A549 (cell line): ENCODE measurements around the gene LRRC2.

Experiments
- BHLHE40 ChIP-seq: IDR thresholded peaks from 2 replicates; pipeline ENCODE4 v1.6.1; 2012; ENCODE audit warnings: low read depth, low read length, inconsistent platforms
- CTCF ChIP-seq: fragments of >200 bp; sonication (Bioruptor Twin); formaldehyde crosslinking; IDR thresholded peaks from 3 replicates; pipeline ENCODE4 v1.5.1; 2016
- EHMT2 ChIP-seq: fragments of 200-600 bp; sonication (generic); IDR thresholded peaks from 2 replicates; pipeline ENCODE4 v1.6.1; 2016; ENCODE audit warnings: antibody characterized with exemption, low read depth, mild to moderate bottlenecking, moderate library complexity
- EP300 ChIP-seq, 2 experiments: fragments of >200 bp; sonication (Bioruptor Twin); formaldehyde crosslinking; IDR thresholded peaks; 2 replicates in 1 of 2; 3 replicates in 1 of 2; pipeline ENCODE4 v1.6.1; 2016 to 2017
- GATA3 ChIP-seq: IDR thresholded peaks from 2 replicates; pipeline ENCODE4 v1.6.1; 2012; ENCODE audit warnings: borderline replicate concordance
- HDAC2 ChIP-seq: fragments of 200-600 bp; sonication (generic); IDR thresholded peaks from 2 replicates; pipeline ENCODE4 v1.6.1; 2016
- JUNB ChIP-seq: fragments of >200 bp; sonication (Bioruptor Twin); formaldehyde crosslinking; IDR thresholded peaks from 2 replicates; pipeline ENCODE4 v1.6.1; 2016
- PHF8 ChIP-seq: fragments of 200-600 bp; sonication (generic); IDR thresholded peaks from 2 replicates; pipeline ENCODE4 v1.6.1; 2016; ENCODE audit warnings: low read depth, mild to moderate bottlenecking, antibody characterized with exemption, moderate library complexity, borderline replicate concordance
- POLR2A ChIP-seq: IDR thresholded peaks from 2 replicates; pipeline ENCODE4 v1.6.1; 2012; ENCODE audit warnings: mild to moderate bottlenecking, low read length
- RAD21 ChIP-seq, 2 experiments: fragments of >200 bp in 1 of 2; sonication (Bioruptor Twin) in 1 of 2; formaldehyde crosslinking in 1 of 2; IDR thresholded peaks in 1 of 2; conservative IDR thresholded peaks in 1 of 2; 2 replicates in 1 of 2; 3 replicates in 1 of 2; pipeline ENCODE4 v1.6.1; 2012 to 2018; ENCODE audit warnings: inconsistent platforms in 1 of 2
- REST ChIP-seq: fragments of 200-600 bp; sonication (generic); IDR thresholded peaks from 2 replicates; pipeline ENCODE4 v1.6.1; 2016; ENCODE audit warnings: antibody characterized with exemption, mild to moderate bottlenecking, moderate library complexity
- RFX5 ChIP-seq: fragments of 450-650 bp; IDR thresholded peaks from 2 replicates; pipeline ENCODE4 v1.7.1; 2014; ENCODE audit warnings: antibody characterized with exemption, mild to moderate bottlenecking, moderate library complexity
- TFCP2L1 ChIP-seq: fragments of 250-450 bp; sonication (Bioruptor Pico); IDR thresholded peaks from 2 replicates; pipeline ENCODE4 v1.5.0; 2021; ENCODE audit warnings: mild to moderate bottlenecking

- no peak for TF ChIP-seq RFX5
- TF ChIP-seq HDAC2: no peak
- no peak for TF ChIP-seq RAD21 (conservative IDR thresholded peaks at IDR 0.05 in 1 of 2, IDR thresholded peaks at IDR 0.05 in 1 of 2)
- TF ChIP-seq CTCF: no peak
- no peak for TF ChIP-seq JUNB
- no peak for TF ChIP-seq TFCP2L1 (CRISPR knock-in tag)
- no peak for TF ChIP-seq POLR2A
- TF ChIP-seq REST: no peak
- no peak for TF ChIP-seq EHMT2
- TF ChIP-seq PHF8: no peak
- TF ChIP-seq BHLHE40: no peak
- TF ChIP-seq EP300 (IDR thresholded peaks at IDR 0.05): no peak
- TF ChIP-seq GATA3: no peak
Observed at GRCh38 chr3:46565077-46565476, 1.0 kb downstream of the LRRC2 start.
